NCI-H526 (cell line): ENCODE data around the gene PRRG3.

Experiments
- DNase-seq, 2 experiments: peaks; one replicate each; lab custom pipeline; 2025; lab: John Stamatoyannopoulos, UW

PRRG3 gene

GRCh38 chrX:151708821-151709220 is 13.6 kb downstream of the PRRG3 start:
- DNase-seq, result no peak

- no peak for DNase-seq
These were observed 15.2 kb downstream of the PRRG3 start for GRCh38 chrX:151710457-151710856.

GRCh38 chrX:151711154-151711553 is 15.9 kb downstream of the PRRG3 start:
- DNase-seq, result no peak

- DNase-seq, result no peak
These were observed 16.5 kb downstream of the PRRG3 start for GRCh38 chrX:151711787-151712186.

- DNase-seq, result no peak
These were observed 17.0 kb downstream of the PRRG3 start for GRCh38 chrX:151712253-151712652.

- peak in 1 of 2 experiments; percentile 13 for DNase-seq
These were observed 18.6 kb downstream of the PRRG3 start for GRCh38 chrX:151713849-151714248.

GRCh38 chrX:151714362-151714761 is 19.1 kb downstream of the PRRG3 start:
- DNase-seq, result no peak

- no peak for DNase-seq
These were observed 20.5 kb downstream of the PRRG3 start, which contains the start of gene FATE1 for GRCh38 chrX:151715752-151716151. Gene FATE1 (plus strand): TSS chrX:151716035. CDS start chrX:151716120, 85 bp downstream.

- peak in 1 of 2 experiments; percentile 53 for DNase-seq
These were observed 27.1 kb downstream of the PRRG3 start for GRCh38 chrX:151722241-151722846.

GRCh38 chrX:151723156-151723760 is 28.0 kb downstream of the PRRG3 start:
- no peak for DNase-seq

- DNase-seq, result no peak
These were observed 29.5 kb downstream of the PRRG3 start for GRCh38 chrX:151724563-151725337.

GRCh38 chrX:151725338-151725614 is 30.0 kb downstream of the PRRG3 start:
- DNase-seq, result no peak

GRCh38 chrX:151726751-151727150 is 31.5 kb downstream of the PRRG3 start:
- DNase-seq, result no peak

GRCh38 chrX:151727346-151727745 is 32.1 kb downstream of the PRRG3 start:
- no peak for DNase-seq

GRCh38 chrX:151729056-151729725 is 33.9 kb downstream of the PRRG3 start:
- DNase-seq, result no peak

- no peak for DNase-seq
These were observed 39.2 kb downstream of the PRRG3 start, which contains the start of gene CNGA2 for GRCh38 chrX:151734446-151734845. Gene CNGA2 (plus strand): TSS chrX:151734746. CDS start chrX:151738484, 3,738 bp downstream.

- no peak for DNase-seq
These were observed 40.0 kb downstream of the PRRG3 start for GRCh38 chrX:151735219-151735618.

GRCh38 chrX:151736685-151737084 is 41.4 kb downstream of the PRRG3 start:
- DNase-seq, result no peak

GRCh38 chrX:151737494-151737893 is 42.2 kb downstream of the PRRG3 start:
- DNase-seq, result no peak

GRCh38 chrX:151738751-151739150 is 43.5 kb downstream of the PRRG3 start:
- DNase-seq, result no peak

GRCh38 chrX:151741606-151742005 is 46.3 kb downstream of the PRRG3 start:
- DNase-seq, result no peak

GRCh38 chrX:151742311-151742710 is 47.1 kb downstream of the PRRG3 start:
- no peak for DNase-seq
